CD14-positive monocyte (primary cell): Measurements from ENCODE around the gene ANKRD52. TPM values are rescaled to one million over a fixed set of nuclear protein-coding genes. Genes with fewer than 3 reads are reported as not detected.

ENCODE experiments used
- DNase-seq, 3 donors: peaks; one replicate each; pipeline ENCODE4 v3.0.0-alpha.2; 2011 to 2022
- H2AFZ ChIP-seq: 2 replicates; pipeline ENCODE4 v1.6.0; 2012; ENCODE audit warnings: mild to moderate bottlenecking, low read depth, low read length, inconsistent platforms; ENCODE audit not compliant: insufficient read depth, poor library complexity, severe bottlenecking
- H3K27ac ChIP-seq, 2 donors: 1 replicate in 1 of 2; 2 replicates in 1 of 2; pipeline ENCODE4 v1.5.1; 2012 to 2013; ENCODE audit warnings: low read length in 2 of 2, control low read depth in 1 of 2, inconsistent platforms in 1 of 2, low read depth in 1 of 2, mild to moderate bottlenecking in 1 of 2
- H3K27me3 ChIP-seq, 2 donors: one replicate each; pipeline versions ENCODE4 v1.6.0 to v1.6.1; 2011 to 2013; ENCODE audit warnings: low read length in 2 of 2; ENCODE audit not compliant: control insufficient read depth in 2 of 2, insufficient read depth in 2 of 2
- H3K36me3 ChIP-seq, 2 donors: replicated peaks in 1 of 2; 1 replicate in 1 of 2; 2 replicates in 1 of 2; pipeline versions ENCODE4 v1.5.1 to v1.6.1; 2012 to 2013; ENCODE audit warnings: low read length in 2 of 2, control low read depth in 1 of 2, inconsistent platforms in 1 of 2, mild to moderate bottlenecking in 1 of 2; ENCODE audit not compliant: insufficient read depth in 2 of 2, control insufficient read depth in 1 of 2
- H3K4me1 ChIP-seq, 2 donors: 1 replicate in 1 of 2; 2 replicates in 1 of 2; pipeline versions ENCODE4 v1.5.1 to v1.6.1; 2012 to 2013; ENCODE audit warnings: low read length in 2 of 2, control low read depth in 1 of 2, inconsistent platforms in 1 of 2, mild to moderate bottlenecking in 1 of 2, moderate library complexity in 1 of 2; ENCODE audit not compliant: insufficient read depth in 2 of 2, control insufficient read depth in 1 of 2
- H3K4me2 ChIP-seq: replicated peaks from 2 replicates; pipeline ENCODE3; 2012; ENCODE audit warnings: low read length, moderate library complexity, mild to moderate bottlenecking; ENCODE audit not compliant: poor library complexity, severe bottlenecking; ENCODE audit errors: extremely low read depth
- H3K4me3 ChIP-seq, 3 experiments: fragments of 200-600 bp in 1 of 3; sonication (generic) in 1 of 3; replicated peaks in 1 of 3; 1 replicate in 2 of 3; 2 replicates in 1 of 3; pipeline ENCODE4 v1.5.1; 2011 to 2013; ENCODE audit warnings: low read length in 3 of 3, mild to moderate bottlenecking in 3 of 3, control low read depth in 2 of 3, low read depth in 2 of 3, inconsistent platforms in 1 of 3, moderate library complexity in 1 of 3
- H3K79me2 ChIP-seq: 2 replicates; pipeline ENCODE4 v1.6.0; 2012; ENCODE audit warnings: mild to moderate bottlenecking, control low read depth, inconsistent platforms, low read length, moderate library complexity; ENCODE audit not compliant: insufficient read depth
- H3K9ac ChIP-seq: 2 replicates; pipeline ENCODE4 v1.6.0; 2017; ENCODE audit warnings: low read length, mild to moderate bottlenecking; ENCODE audit not compliant: insufficient read depth, poor library complexity, severe bottlenecking
- H3K9me3 ChIP-seq, 2 donors: replicated peaks in 1 of 2; 1 replicate in 1 of 2; 2 replicates in 1 of 2; pipeline versions ENCODE4 v1.5.1 to v1.6.1; 2012 to 2013; ENCODE audit warnings: low read length in 2 of 2, control low read depth in 1 of 2; ENCODE audit not compliant: control insufficient read depth in 1 of 2, insufficient read depth in 1 of 2
- H4K20me1 ChIP-seq: 2 replicates; pipeline ENCODE4 v1.6.0; 2012; ENCODE audit warnings: mild to moderate bottlenecking, low read length, control low read depth, moderate library complexity; ENCODE audit not compliant: insufficient read depth
- H3K27ac Mint-ChIP-seq, 7 donors: one replicate each; pipeline ENCODE4 v1.8.0; 2020; ENCODE audit warnings: mild to moderate bottlenecking in 7 of 7, mixed read lengths in 7 of 7, moderate library complexity in 6 of 7, inconsistent platforms in 2 of 7
- H3K27me3 Mint-ChIP-seq, 3 donors: one replicate each; pipeline ENCODE4 v1.8.0; 2021 to 2022; ENCODE audit warnings: low read depth in 3 of 3, mild to moderate bottlenecking in 3 of 3, mixed read lengths in 3 of 3, moderate library complexity in 3 of 3, inconsistent platforms in 1 of 3
- H3K36me3 Mint-ChIP-seq, 2 donors: one replicate each; pipeline ENCODE4 v1.8.0; 2020; ENCODE audit warnings: mixed read lengths in 2 of 2, inconsistent platforms in 1 of 2, mild to moderate bottlenecking in 1 of 2
- H3K4me1 Mint-ChIP-seq: one replicate; pipeline ENCODE4 v1.8.0; 2020; ENCODE audit warnings: mild to moderate bottlenecking, mixed read lengths
- H3K4me3 Mint-ChIP-seq, 2 donors: one replicate each; pipeline ENCODE4 v1.8.0; 2020; ENCODE audit warnings: mild to moderate bottlenecking in 2 of 2, mixed read lengths in 2 of 2, moderate library complexity in 1 of 2
- H3K9me3 Mint-ChIP-seq, 7 donors: one replicate each; pipeline ENCODE4 v1.8.0; 2020 to 2022; ENCODE audit warnings: mixed read lengths in 7 of 7, mild to moderate bottlenecking in 6 of 7, moderate library complexity in 6 of 7, inconsistent platforms in 2 of 7
- WGBS: methylation state at CpG from one replicate; pipeline ENCODE4 v1.1.5; 2013; ENCODE audit warnings: missing lambda C conversion rate; ENCODE audit not compliant: insufficient coverage; 5-methylcytosine and 5-hydroxymethylcytosine counted together
- intact Hi-C, 2 donors: fragments of 100-400 bp; cut with micrococcal nuclease; formaldehyde crosslinking; loops; one replicate each; pipeline versions ENCODE4 v1.15.0 to v1.15.1; 2023
- polyA plus RNA-seq, 3 donors: library from polyadenylated mRNA; depleted of rRNA in 1 of 3; unstranded in 2 of 3; stranded (reverse) in 1 of 3; fragments of 300-500 nt in 2 of 3; fragments of >200 nt in 1 of 3; fragmentation: Illumina TruSeq in 2 of 3; gene quantifications; 1 replicate in 2 of 3; 2 replicates in 1 of 3; pipeline ENCODE4 v1.2.3, GENCODE V29; 2012 to 2021
- TF ChIP-seq, protein P1 (sequence below): fragments of 200-600 bp; IDR thresholded peaks from one replicate; pipeline ENCODE4 v1.8.0; 2022; ENCODE audit warnings: antibody characterized with exemption, mild to moderate bottlenecking

The ANKRD52 gene
- polyA plus RNA-seq, 3 donors = 1.5 to 12.4 (median 2.4) TPM

GRCh38 chr12:56220611-56221231 lies 37.5 kb downstream of the ANKRD52 start:
- peak overlapping the region; percentile 98 to 100 (median 99) for H3K27ac Mint-ChIP-seq
- Histone ChIP-seq H3K27me3 (no peaks in the 10 kb centered on the region), H3K36me3 (peaks cover 10 to 20% of the 10 kb centered on the region in 2 donors), H3K4me3 (peak overlapping the region; percentile 71 to 96 (median 85)), H3K27ac (peak overlapping the region; percentile 94), H3K4me1 (peaks cover 44 to 48% of the 10 kb centered on the region in 2 donors), H4K20me1 (peaks cover 29% of the 10 kb centered on the region), H3K79me2 (peaks cover 64% of the 10 kb centered on the region), H3K4me2 (peak overlapping the region; percentile 93), H2AFZ (peak overlapping the region; percentile 92), H3K9me3 (no peaks in the 10 kb centered on the region), H3K9ac (peak overlapping the region; percentile 82)
- intact Hi-C loops = loop anchor here (5.0 kb wide), 2 partner anchors 33 to 93 kb away; partner anchors contain the start of genes ESYT1 (in 1 of the 2) and SMARCC2 (in 1 of the 2)
- H3K36me3 Mint-ChIP-seq = peaks cover 7 to 21% of the 10 kb centered on the region in 2 donors
- H3K9me3 Mint-ChIP-seq = no peaks in the 10 kb centered on the region
- TF ChIP-seq, protein P1, sequence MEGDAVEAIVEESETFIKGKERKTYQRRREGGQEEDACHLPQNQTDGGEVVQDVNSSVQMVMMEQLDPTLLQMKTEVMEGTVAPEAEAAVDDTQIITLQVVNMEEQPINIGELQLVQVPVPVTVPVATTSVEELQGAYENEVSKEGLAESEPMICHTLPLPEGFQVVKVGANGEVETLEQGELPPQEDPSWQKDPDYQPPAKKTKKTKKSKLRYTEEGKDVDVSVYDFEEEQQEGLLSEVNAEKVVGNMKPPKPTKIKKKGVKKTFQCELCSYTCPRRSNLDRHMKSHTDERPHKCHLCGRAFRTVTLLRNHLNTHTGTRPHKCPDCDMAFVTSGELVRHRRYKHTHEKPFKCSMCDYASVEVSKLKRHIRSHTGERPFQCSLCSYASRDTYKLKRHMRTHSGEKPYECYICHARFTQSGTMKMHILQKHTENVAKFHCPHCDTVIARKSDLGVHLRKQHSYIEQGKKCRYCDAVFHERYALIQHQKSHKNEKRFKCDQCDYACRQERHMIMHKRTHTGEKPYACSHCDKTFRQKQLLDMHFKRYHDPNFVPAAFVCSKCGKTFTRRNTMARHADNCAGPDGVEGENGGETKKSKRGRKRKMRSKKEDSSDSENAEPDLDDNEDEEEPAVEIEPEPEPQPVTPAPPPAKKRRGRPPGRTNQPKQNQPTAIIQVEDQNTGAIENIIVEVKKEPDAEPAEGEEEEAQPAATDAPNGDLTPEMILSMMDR = no peak
- H3K4me1 Mint-ChIP-seq = peaks cover 46% of the 10 kb centered on the region
- peak; percentile 61 to 90 (median 77) for DNase-seq
- 4% methylated on average over 5 of the region's 10 CpGs for WGBS
- H3K4me3 Mint-ChIP-seq = peak overlapping the region; percentile 95 to 98
- no peaks in the 10 kb centered on the region for H3K27me3 Mint-ChIP-seq

DNA sequence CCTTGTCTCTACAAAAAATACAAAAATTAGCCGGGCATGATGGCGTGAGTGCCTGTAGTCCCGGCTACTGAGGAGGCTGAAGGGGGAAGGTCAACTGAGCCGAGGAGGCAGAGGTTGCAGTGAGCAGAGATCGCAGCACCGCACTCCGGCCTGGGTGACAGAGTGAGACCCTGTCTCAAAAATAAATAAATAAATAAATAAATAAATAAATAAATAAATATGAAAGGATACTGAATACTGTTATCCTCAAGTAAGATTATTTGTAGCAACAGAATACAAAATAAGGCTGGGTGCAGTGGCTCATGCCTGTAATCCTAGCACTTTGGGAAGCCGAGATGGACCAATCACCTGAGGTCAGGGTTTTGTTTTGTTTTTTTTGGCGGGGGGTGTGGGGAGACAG lies 38.3 kb downstream of the ANKRD52 start:
- Mint-ChIP-seq H3K4me1 (peaks cover 42% of the 10 kb centered on the region), H3K27ac (peak overlapping the region in 6 of 7 donors; percentile 71 to 99 (median 99)), H3K9me3 (no peaks in the 10 kb centered on the region), H3K4me3 (no peak overlapping the region), H3K36me3 (peaks cover 13 to 30% of the 10 kb centered on the region in 2 donors), H3K27me3 (no peaks in the 10 kb centered on the region)
- Histone ChIP-seq H3K27me3 (no peaks in the 10 kb centered on the region), H3K36me3 (peaks cover 17 to 29% of the 10 kb centered on the region in 2 donors), H3K9ac (no peak overlapping the region), H3K9me3 (no peaks in the 10 kb centered on the region), H3K4me2 (peak overlapping the region; percentile 31), H4K20me1 (peaks cover 38% of the 10 kb centered on the region), H3K4me1 (peaks cover 43 to 45% of the 10 kb centered on the region in 2 donors), H3K27ac (peak overlapping the region in 1 of 2 donors; percentile 94), H3K4me3 (peak overlapping the region in 1 of 3 experiments; percentile 96), H3K79me2 (peaks cover 68% of the 10 kb centered on the region), H2AFZ (no peak overlapping the region)
- DNase-seq = no peak
- WGBS = no CpG with 5 or more reads among the region's 9 CpGs
- intact Hi-C loops = loop anchor here (5.0 kb wide), 2 partner anchors 33 to 93 kb away; partner anchors contain the start of genes ESYT1 (in 1 of the 2) and SMARCC2 (in 1 of the 2)
- TF ChIP-seq, protein P1 = no peak
